ENCODE data around the gene MACROD2. TPM values are rescaled to one million over a fixed set of nuclear protein-coding genes. Genes with fewer than 3 reads are reported as not detected.

MACROD2 gene
- total RNA-seq, 2 donors from 2014 or later = 0.95 to 4.2 TPM

DNA sequence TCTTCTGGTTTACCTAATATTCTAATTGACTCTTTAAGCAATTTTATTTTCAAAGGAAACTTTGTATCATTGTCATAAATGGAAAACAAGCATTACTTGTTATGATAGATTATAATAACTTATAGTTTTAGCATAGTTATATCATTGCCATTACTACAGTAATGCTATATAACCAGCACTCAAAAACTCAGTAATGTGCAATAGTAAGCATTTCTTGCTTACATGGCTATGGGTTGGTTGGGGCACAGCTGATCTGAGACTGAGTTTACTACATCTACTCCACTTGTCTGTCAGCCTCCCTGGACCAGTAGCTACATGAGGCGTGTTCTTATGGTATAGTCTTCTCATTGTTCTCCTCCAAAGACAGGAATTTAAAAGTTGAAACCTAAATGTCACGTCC is 1427.7 kb downstream of the MACROD2 start:
- TF ChIP-seq, protein P1, sequence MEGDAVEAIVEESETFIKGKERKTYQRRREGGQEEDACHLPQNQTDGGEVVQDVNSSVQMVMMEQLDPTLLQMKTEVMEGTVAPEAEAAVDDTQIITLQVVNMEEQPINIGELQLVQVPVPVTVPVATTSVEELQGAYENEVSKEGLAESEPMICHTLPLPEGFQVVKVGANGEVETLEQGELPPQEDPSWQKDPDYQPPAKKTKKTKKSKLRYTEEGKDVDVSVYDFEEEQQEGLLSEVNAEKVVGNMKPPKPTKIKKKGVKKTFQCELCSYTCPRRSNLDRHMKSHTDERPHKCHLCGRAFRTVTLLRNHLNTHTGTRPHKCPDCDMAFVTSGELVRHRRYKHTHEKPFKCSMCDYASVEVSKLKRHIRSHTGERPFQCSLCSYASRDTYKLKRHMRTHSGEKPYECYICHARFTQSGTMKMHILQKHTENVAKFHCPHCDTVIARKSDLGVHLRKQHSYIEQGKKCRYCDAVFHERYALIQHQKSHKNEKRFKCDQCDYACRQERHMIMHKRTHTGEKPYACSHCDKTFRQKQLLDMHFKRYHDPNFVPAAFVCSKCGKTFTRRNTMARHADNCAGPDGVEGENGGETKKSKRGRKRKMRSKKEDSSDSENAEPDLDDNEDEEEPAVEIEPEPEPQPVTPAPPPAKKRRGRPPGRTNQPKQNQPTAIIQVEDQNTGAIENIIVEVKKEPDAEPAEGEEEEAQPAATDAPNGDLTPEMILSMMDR (IDR thresholded peaks at IDR 0.05) = no peak
- no peak for DNase-seq (ENCODE audit: low spot score)
- H3K27ac ChIP-seq = no peak overlapping the region
- H3K4me1 ChIP-seq (ENCODE audit: control insufficient read depth in 1 of 2, low read depth in 2 of 2) = no peaks in the 10 kb centered on the region
- no peaks in the 10 kb centered on the region for H3K9me3 ChIP-seq
- H3K36me3 ChIP-seq = no peaks in the 10 kb centered on the region
- no peaks in the 10 kb centered on the region for H3K27me3 ChIP-seq (replicated peaks; ENCODE audit: insufficient read depth)
- H3K4me3 ChIP-seq = no peak overlapping the region
- no peak for ATAC-seq (ENCODE audit: insufficient number of reproducible peaks, low FRiP score, low read depth)

DNA sequence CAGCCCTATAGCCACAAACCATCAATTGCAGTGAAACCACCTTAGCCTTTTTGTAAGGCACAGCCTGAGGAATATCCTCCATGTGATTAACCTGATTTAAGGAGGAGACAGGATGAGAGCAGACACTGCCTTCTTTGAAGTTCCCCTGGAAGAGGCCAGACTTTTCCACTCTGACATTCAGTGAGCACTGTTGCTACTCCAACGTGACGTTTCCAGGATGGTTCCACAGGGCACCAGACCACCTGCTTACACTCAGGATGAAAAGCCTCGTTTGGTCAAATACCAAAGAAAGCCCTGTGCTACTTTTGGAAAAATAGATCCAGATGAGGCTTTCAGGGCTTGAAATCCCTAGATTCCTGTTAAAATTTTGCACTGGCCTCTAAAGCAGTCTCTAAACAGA is 1444.2 kb downstream of the MACROD2 start:
- Histone ChIP-seq H3K4me1 (ENCODE audit: control insufficient read depth in 1 of 2, low read depth in 2 of 2) (no peaks in the 10 kb centered on the region), H3K27ac (no peak overlapping the region), H3K36me3 (no peaks in the 10 kb centered on the region), H3K27me3 (replicated peaks; ENCODE audit: insufficient read depth) (no peaks in the 10 kb centered on the region), H3K4me3 (no peak overlapping the region), H3K9me3 (no peaks in the 10 kb centered on the region)
- DNase-seq (ENCODE audit: low spot score) (no peak), ATAC-seq (ENCODE audit: insufficient number of reproducible peaks, low FRiP score, low read depth) (no peak)
- TF ChIP-seq, protein P1 (IDR thresholded peaks at IDR 0.05) = no peak

DNA sequence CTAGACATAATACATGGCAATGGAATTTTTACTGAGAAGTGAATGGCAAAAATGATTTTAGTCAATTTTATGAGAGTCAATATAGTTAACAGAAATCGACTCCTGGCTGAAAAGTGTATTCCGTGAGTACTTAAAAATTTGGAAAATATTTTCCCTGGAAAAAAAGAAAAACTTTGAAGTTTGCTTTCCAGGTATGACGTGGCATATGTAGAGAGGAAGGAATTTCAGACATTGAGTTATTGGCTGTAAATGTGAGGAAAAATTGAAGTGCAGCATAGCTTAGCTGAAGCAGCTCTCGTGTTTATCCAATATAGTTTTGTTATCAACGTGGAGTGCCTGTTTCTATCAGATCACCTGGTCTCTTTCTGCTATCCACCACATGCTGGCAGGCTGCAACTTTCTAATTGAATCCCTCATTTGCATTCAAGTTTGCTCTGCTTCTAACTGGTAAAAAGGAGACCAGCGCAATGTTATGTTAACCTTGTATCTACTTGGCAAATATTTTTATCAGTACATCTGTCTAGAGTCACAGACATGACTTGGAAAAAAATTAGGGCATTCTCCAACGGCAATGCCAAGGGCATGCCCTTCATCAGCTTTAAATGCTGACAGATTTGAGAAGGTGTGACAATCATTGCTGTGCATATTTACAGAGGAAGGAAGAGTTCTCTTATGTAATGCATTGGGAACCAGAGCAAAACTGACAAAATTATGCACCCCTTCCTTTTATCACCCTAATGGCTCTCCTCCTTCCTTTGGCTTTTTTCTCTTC is 1444.9 kb downstream of the MACROD2 start:
- no peak for ATAC-seq (ENCODE audit: insufficient number of reproducible peaks, low FRiP score, low read depth)
- no peak overlapping the region for H3K27ac ChIP-seq
- H3K4me1 ChIP-seq (ENCODE audit: control insufficient read depth in 1 of 2, low read depth in 2 of 2) = peaks cover 2 to 4% of the 10 kb centered on the region in 2 donors
- H3K9me3 ChIP-seq = no peaks in the 10 kb centered on the region
- no peaks in the 10 kb centered on the region for H3K27me3 ChIP-seq (replicated peaks; ENCODE audit: insufficient read depth)
- TF ChIP-seq, protein P1 (IDR thresholded peaks at IDR 0.05) = no peak
- DNase-seq (ENCODE audit: low spot score) = no peak
- no peaks in the 10 kb centered on the region for H3K36me3 ChIP-seq
- H3K4me3 ChIP-seq = no peak overlapping the region

DNA sequence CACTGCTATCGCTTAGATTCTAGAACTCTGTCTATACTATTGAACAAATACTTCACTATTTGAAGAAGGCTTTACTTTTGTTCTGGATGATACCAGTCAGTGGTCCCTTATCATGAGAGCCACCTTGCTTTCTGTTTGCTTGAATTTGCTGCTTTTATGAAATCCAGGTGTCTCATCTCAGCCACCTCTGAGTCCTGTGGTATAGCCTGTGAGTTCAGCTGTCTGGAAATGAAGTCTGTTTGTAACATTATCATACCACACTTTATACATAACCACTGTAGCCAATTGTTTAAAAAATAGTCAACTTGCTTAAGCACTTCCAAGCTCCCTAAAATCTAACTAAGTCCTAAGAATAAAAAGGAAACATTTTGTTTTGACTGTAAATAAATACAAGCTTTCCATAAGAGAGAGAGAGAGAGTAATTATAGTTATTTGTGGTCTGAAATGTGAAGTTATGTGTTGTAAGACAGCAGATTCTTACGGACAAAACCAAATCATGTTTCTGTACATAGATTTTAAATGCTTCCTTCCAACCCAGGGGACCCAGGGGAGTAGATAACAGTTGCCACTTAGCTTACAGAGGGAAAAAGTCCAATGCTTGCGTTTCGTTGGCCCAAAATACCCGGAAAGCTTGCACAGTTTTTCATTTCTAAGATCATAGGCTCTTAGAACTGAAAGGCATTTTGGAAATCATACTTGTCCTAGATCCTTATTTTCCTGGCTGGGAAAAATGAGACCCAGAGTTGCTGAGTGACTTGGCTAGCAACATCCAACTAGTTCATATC is 1449.9 kb downstream of the MACROD2 start:
- no peaks in the 10 kb centered on the region for H3K9me3 ChIP-seq
- H3K36me3 ChIP-seq = no peaks in the 10 kb centered on the region
- no peak for ATAC-seq (ENCODE audit: insufficient number of reproducible peaks, low FRiP score, low read depth)
- peaks cover 8 to 9% of the 10 kb centered on the region in 2 donors for H3K4me1 ChIP-seq (ENCODE audit: control insufficient read depth in 1 of 2, low read depth in 2 of 2)
- H3K4me3 ChIP-seq = no peak overlapping the region
- H3K27me3 ChIP-seq (replicated peaks; ENCODE audit: insufficient read depth) = no peaks in the 10 kb centered on the region
- TF ChIP-seq, protein P1 (IDR thresholded peaks at IDR 0.05) = no peak
- H3K27ac ChIP-seq = no peak overlapping the region
- DNase-seq (ENCODE audit: low spot score) = no peak

DNA sequence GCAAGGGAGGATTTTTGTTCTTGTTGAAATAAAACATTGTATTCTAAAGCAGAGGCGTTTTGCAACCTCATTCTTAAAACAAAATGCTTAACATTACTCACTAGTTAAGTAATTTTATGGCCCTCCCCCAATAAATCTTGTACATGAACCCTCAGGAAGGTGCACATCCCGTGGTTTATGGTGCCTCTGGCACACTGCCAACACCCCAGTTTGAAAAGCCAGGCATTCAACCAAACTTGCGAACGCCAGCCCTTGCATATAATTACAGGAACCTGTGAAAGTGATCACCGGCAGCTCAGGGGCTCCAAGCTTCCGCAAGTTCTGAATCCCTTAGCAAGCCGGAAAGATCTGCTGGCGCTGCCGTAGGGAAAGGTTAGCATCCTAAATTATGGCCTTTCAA is 1451.1 kb downstream of the MACROD2 start:
- no peaks in the 10 kb centered on the region for H3K27me3 ChIP-seq (replicated peaks; ENCODE audit: insufficient read depth)
- H3K4me1 ChIP-seq (ENCODE audit: control insufficient read depth in 1 of 2, low read depth in 2 of 2) = peaks cover 8 to 9% of the 10 kb centered on the region in 2 donors
- TF ChIP-seq, protein P1 (IDR thresholded peaks at IDR 0.05) = no peak
- DNase-seq (ENCODE audit: low spot score) (no peak), ATAC-seq (ENCODE audit: insufficient number of reproducible peaks, low FRiP score, low read depth) (no peak)
- H3K9me3 ChIP-seq = no peaks in the 10 kb centered on the region
- no peak overlapping the region for H3K27ac ChIP-seq
- H3K36me3 ChIP-seq = no peaks in the 10 kb centered on the region
- H3K4me3 ChIP-seq = no peak overlapping the region
